Stimulated activated effector memory CD8-positive, alpha-beta T cell treated with anti-CD3 and anti-CD28 coated beads, Interleukin-12 subunit alpha, Interleukin-12 subunit beta, amount 100 ng/mL, for 72 hours (primary cell): Measurements from ENCODE around the gene ELP4.
A peak's percentile ranks its signal among the peaks of the same experiment; 100 is the strongest.

Experiments
- ATAC-seq: fragments of 150-1000 bp; cut with Tn5 transposase; 2 replicates; pipeline ENCODE4 v1.10.0; 2021
- DNase-seq, 2 donors: peaks; one replicate each; pipeline ENCODE4 v3.0.0; 2021 to 2022; ENCODE audit warnings: low spot score in 2 of 2
- H3K27ac Mint-ChIP-seq: one replicate; pipeline ENCODE4 v1.8.0; 2022; ENCODE audit warnings: mild to moderate bottlenecking, mixed read lengths
- H3K36me3 Mint-ChIP-seq: one replicate; pipeline ENCODE4 v1.8.0; 2022; ENCODE audit warnings: mild to moderate bottlenecking, mixed read lengths
- H3K4me1 Mint-ChIP-seq: one replicate; pipeline ENCODE4 v1.8.0; 2022; ENCODE audit warnings: mixed read lengths
- H3K4me3 Mint-ChIP-seq: one replicate; pipeline ENCODE4 v1.8.0; 2022; ENCODE audit warnings: mild to moderate bottlenecking, mixed read lengths
- H3K9me3 Mint-ChIP-seq: one replicate; pipeline ENCODE4 v1.8.0; 2022; ENCODE audit warnings: mixed read lengths

The ELP4 gene

DNA sequence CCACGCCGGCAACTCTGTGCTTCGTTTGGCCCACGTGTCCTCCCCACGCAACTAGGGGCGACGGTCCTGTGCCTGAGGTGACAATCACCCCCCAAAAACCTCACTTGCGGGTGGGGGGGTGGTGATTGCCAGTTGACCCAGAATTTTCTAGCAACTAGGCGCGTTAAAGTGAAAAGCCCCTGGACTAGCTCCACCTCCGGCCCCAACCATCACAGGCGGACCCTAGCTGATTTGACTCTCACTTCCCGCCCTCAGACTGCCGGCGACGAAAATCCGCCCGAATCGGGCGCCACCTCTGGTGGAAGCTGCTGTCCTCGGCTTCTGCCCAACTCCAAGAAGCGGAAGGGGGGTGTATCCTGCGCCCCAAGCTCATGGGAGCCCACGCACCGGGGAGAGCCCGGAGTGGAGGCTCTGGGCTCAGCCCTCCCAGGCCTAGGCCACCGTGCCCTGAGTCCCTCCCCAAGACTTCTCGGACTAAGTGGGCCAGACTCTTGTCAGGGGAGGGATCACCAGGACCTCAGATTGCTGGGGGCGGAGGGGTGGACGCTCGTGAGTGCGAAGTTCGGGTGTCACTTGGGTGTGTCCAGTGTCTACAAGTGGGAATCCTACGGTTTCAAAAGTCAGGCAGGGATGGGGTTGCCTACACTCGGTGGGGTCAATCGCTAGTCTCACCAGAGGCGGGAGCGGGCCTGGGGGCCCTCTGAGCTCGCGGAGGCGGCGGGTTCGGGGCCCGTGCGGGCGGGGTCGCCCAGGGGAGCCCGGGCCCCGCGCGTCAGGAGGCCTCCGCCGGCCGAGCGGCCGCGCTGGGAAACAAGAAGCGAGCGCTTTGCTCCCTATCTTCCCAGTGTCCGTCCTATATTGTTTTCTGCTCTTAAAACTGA lies 289.2 kb downstream of the ELP4 start:
- DNase-seq, result peak in 1 of 2 donors; percentile 49
- Mint-ChIP-seq H3K9me3 (peaks cover 5% of the 10 kb centered on the region), H3K36me3 (peaks cover 6% of the 10 kb centered on the region), H3K4me3 (no peak overlapping the region), H3K27ac (no peak overlapping the region), H3K4me1 (peaks cover 41% of the 10 kb centered on the region)
- ATAC-seq, result no peak

DNA sequence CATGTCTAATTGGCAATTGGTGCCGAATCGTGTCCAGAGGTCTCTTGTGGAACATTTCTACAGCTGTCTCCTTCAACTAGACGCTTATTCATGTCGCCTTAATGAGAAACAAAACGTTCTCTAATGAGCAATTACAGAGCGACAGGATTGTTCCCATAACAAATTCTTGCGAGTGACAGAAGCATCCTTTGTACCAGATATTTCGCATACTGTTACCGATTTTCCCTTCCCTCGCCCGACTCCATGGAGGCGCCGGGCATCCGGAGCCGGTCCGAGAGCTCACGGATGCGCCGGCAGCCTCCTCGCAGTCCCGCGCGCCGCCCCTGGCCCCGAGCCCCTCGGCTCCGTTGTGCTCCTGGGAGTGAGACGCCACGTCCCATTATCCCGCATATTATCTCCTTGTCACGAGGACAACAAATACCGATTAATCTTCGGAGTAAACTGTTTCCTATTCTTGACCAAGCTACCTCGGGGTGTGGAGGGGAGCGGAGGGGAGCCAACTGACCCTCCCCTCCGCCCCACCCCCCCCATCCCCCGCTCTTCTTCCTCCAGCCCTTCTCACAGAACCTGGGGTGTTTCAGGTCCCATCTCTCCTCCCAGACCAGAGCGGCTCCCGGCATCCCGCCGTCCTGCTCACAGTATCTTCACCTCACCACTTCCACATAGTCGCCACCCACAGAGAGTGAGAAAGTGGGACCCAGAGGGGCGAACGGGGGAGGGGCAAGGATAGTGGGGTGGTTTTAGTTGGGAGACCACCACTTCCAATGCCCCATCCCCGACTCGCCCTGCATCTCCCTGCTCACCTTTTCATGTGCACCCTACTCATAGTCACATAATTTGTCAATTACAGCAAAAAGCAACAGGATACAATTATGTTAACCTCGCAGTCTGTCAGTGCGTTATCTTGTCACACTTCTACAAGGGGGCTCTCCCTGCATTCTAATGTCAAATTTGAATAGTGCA lies 290.1 kb downstream of the ELP4 start:
- Mint-ChIP-seq H3K27ac (no peak overlapping the region), H3K9me3 (peaks cover 6% of the 10 kb centered on the region), H3K4me3 (peak overlapping the region; percentile 37), H3K36me3 (peaks cover 6% of the 10 kb centered on the region), H3K4me1 (peaks cover 51% of the 10 kb centered on the region)
- no peak for ATAC-seq
- DNase-seq, result no peak

DNA sequence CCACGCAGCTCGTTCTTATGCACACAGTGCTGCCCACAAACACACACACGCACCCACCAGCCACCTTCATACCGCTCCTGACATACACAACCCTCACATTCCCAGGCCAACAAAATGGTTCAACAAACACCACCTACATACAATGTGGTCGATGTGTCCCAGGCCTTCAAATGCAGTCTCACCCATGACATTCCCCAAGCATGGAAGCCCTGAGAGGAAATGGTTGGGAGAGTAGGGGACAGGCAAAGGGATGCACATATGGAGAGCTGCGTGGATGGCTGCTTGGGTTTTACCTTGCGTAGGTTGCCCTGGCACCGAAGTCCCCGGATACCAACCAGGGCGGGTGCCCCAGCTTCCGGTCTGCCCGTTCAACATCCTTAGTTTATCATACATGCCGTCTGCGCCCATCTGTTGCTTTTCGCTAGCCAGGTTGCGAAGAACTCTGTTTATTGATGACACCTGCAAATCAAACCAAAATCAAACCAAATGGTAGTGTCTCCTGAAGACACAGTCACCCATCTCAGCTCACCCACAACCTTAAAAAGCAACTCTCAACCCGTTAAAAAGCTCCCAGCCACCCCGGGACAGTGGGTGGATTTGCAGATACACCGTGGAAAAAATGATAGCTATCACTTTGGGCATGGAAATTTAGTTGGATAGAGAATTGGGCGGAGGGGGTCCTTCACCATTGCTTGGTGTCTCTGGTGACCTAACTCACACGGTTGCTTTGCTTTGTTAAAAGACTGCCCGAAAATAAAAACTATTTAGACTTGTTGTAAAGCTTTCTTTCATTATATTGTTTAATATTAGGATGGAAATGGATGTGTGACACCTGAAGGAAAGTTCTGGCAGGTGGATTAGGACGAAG lies 291.1 kb downstream of the ELP4 start:
- Mint-ChIP-seq H3K9me3 (peaks cover 6% of the 10 kb centered on the region), H3K27ac (no peak overlapping the region), H3K4me3 (peak overlapping the region; percentile 37), H3K4me1 (peaks cover 53% of the 10 kb centered on the region), H3K36me3 (peaks cover 6% of the 10 kb centered on the region)
- no peak for ATAC-seq
- no peak for DNase-seq

DNA sequence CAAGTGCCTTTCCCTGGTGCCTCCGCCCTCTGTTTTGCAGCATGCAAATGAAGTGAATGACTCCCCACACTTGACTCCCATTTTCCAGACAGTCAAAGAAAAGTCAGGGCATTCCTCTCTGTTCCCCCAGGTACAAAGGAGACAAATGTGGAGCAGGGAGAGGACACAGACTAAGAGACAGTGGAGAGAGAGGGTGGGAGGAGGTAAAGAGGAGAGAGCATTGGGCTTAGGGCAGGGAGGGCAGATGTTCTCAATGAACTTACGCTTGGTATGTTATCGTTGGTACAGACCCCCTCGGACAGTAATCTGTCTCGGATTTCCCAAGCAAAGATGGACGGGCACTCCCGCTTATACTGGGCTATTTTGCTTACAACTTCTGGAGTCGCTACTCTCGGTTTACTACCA lies 291.7 kb downstream of the ELP4 start:
- Mint-ChIP-seq H3K4me1 (peaks cover 53% of the 10 kb centered on the region), H3K4me3 (no peak overlapping the region), H3K9me3 (peaks cover 6% of the 10 kb centered on the region), H3K27ac (no peak overlapping the region), H3K36me3 (peaks cover 6% of the 10 kb centered on the region)
- DNase-seq (no peak), ATAC-seq (no peak)

DNA sequence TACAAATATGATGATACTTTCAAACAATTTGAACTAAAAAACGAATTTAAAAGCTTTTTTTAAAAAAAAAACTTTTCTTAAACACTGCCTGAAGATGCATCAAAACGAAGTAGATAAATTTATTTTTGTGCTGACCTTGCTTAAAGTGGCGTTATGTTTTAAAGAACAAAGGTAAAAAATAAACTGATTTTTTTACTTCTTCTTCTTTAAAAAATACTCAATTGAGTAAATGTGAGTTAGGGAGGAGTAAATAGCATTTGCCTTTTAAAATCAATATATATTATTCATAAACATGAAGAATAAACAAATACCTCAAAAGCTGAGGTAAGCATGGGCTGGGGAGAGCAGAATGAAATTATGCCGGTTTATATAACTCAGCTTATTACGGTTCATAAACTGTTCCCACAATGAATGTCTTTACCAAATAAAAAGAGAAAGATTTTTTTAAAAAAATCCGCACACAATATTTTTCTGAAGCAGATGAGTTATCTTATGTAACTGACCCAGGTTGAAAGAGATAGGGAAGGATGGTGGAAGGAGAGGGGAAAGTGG lies 292.5 kb downstream of the ELP4 start:
- peaks cover 47% of the 10 kb centered on the region for H3K4me1 Mint-ChIP-seq
- DNase-seq (no peak), ATAC-seq (no peak)
- no peak overlapping the region for H3K4me3 Mint-ChIP-seq
- H3K36me3 Mint-ChIP-seq, result peaks cover 6% of the 10 kb centered on the region
- no peak overlapping the region for H3K27ac Mint-ChIP-seq
- peaks cover 6% of the 10 kb centered on the region for H3K9me3 Mint-ChIP-seq

DNA sequence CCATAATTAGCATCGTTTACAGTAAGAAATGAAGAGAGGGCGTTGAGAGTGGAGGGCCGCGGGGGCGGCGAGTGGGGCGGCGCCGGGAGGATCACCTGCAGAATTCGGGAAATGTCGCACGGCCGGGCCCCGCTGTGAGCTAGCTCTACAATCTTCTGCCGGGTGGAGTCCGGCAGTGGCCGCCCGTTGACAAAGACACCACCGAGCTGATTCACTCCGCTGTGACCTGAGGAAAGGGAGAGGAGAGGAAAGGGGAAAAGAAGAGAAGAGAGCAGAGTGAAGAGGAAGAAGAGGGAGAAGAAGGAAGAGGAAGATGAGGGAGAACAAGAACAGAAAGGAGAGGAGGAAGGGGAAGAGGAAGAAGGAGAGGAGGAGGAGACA lies 293.0 kb downstream of the ELP4 start:
- DNase-seq (peak in 1 of 2 donors; percentile 47), ATAC-seq (no peak)
- Mint-ChIP-seq H3K36me3 (peaks cover 4% of the 10 kb centered on the region), H3K4me1 (peaks cover 42% of the 10 kb centered on the region), H3K9me3 (peaks cover 6% of the 10 kb centered on the region), H3K27ac (no peak overlapping the region), H3K4me3 (no peak overlapping the region)

DNA sequence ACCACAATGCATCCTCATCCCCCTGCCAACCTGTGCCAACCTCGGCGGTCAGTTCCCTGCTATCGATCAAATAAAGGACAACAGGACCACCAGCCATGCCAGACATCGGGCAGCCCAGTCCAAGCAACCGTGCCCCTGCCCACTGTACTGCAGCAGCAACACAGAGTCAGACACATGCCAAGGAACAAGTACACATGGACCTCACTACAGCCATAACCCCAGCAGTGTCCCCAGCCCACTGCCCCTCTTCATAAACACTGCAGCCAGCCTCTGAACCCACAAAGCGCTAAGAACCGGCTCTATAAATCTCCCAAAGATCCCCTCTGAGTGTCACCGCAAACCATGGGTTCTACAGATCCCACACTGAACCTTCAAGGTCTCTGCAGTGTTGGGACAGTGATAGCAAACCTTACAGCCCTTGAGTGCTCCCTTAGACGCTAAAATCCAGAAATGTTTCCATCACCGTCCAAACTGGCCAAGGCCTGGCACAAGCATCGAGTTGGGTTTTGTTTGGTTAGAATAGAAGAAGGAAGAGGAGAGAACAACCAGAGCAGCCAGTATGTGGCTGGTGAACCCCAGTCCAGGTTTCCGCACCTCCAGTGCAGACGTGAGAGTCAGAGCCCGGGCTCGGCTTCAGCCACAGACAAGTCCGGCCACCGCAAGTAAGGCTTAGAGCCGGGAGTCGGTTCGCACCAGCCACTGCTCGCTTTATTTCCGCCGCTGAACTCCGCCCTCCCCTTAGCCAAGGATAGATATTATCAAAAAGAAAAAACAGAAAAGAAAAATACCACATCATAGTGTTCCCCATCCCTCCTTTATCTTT lies 293.6 kb downstream of the ELP4 start:
- H3K9me3 Mint-ChIP-seq, result peaks cover 6% of the 10 kb centered on the region
- H3K36me3 Mint-ChIP-seq, result no peaks in the 10 kb centered on the region
- DNase-seq, result peak in 1 of 2 donors; percentile 50
- peak overlapping the region; percentile 61 for H3K4me3 Mint-ChIP-seq
- peaks cover 37% of the 10 kb centered on the region for H3K4me1 Mint-ChIP-seq
- ATAC-seq, result no peak
- H3K27ac Mint-ChIP-seq, result peak overlapping the region; percentile 37

DNA sequence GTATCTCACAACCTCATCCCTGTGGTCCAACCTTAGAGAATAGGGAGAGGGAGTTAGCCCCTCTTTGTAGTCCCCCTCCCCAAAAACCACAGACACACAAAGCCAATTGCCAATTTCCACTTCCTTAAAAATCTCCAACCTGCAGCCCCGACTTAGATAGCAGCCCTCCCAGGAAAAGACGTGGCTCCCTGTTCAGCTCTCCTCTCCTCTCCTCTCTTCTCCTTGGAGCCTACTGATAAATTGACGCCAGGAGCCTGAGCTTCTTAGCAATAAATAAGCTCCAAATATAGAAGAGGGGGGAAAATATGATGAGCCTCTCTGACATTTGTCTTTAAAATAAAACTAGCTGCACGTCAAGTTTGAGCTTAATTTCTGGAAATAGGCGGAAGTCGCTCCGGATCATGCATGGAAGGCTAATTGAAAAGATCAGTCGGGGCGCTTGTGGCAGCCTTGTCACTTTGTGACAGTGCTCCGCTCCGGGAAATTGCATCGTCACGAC lies 294.3 kb downstream of the ELP4 start:
- DNase-seq (no peak), ATAC-seq (no peak)
- Mint-ChIP-seq H3K4me1 (peaks cover 40% of the 10 kb centered on the region), H3K4me3 (peak overlapping the region; percentile 61), H3K27ac (peak overlapping the region; percentile 37), H3K9me3 (peaks cover 6% of the 10 kb centered on the region), H3K36me3 (no peaks in the 10 kb centered on the region)

DNA sequence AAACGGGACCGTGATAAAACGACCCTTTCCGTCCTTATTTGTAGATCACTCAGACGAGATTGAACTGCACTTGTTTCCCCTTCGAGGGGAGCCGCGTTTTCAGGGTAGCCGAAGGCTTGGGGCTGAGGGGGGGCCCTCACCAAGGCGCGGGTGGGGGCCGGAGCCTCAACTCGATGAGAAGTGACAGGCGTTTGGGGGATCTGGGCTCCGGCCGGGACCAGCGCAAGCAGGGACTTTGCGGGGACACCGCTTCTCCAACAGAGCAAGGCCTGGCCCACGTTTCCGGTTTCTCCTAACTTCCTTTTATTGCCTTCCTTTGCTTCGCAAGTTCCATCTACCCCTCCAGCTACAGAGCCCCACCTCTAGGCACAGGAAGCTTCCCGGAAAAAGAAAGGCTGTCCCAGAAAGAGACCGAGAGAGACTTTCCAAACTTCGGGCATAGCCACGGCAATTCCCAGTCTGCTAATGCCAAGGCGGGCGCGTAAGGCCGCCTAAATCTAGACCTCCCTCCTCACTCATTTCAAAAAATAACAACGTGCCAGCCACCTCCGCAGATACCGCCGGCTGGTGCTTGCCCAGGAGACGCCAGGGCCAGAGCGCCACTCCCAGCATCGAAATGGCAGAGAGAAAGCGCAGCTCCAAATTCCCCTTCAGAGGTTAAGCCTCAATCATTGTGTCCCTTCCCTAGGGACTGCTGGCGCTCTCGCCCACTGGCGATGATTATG lies 294.9 kb downstream of the ELP4 start:
- ATAC-seq, result no peak
- peak overlapping the region; percentile 61 for H3K4me3 Mint-ChIP-seq
- no peak overlapping the region for H3K27ac Mint-ChIP-seq
- H3K9me3 Mint-ChIP-seq, result peaks cover 6% of the 10 kb centered on the region
- H3K36me3 Mint-ChIP-seq, result no peaks in the 10 kb centered on the region
- DNase-seq, result peak in 1 of 2 donors; percentile 49
- peaks cover 46% of the 10 kb centered on the region for H3K4me1 Mint-ChIP-seq

DNA sequence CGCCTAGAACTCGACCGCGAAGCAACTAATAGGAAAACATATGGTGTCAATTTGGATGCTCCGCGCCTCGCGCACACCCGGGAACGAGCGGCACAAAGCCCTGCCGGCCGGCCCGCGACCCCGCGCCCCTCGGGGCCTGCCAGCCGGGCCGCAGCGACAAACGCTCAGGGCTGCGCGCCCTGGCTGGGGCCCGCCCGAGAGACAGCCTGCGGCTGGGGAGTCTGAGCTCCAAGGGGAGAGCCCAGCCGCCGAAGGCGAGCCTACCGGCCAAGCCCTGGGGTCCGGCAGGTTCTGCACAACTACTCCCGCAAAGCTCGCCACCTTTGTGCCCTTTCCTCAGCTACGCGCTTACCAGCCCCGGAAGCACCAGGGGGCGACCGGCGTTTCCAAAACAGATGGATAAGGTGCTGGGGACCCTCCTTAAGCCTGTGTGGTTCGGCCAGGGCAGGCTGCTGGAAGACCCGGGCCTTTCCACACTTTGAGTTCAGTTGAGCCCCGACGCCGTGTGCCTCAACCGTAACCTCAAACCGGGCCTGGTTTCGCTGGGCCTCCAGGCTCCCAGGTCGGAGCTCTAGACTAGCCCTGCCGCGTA lies 295.6 kb downstream of the ELP4 start:
- peak in 1 of 2 donors; percentile 48 for DNase-seq
- no peak for ATAC-seq
- Mint-ChIP-seq H3K36me3 (no peaks in the 10 kb centered on the region), H3K9me3 (peaks cover 4% of the 10 kb centered on the region), H3K4me3 (peak overlapping the region; percentile 61), H3K4me1 (peaks cover 44% of the 10 kb centered on the region), H3K27ac (no peak overlapping the region)

DNA sequence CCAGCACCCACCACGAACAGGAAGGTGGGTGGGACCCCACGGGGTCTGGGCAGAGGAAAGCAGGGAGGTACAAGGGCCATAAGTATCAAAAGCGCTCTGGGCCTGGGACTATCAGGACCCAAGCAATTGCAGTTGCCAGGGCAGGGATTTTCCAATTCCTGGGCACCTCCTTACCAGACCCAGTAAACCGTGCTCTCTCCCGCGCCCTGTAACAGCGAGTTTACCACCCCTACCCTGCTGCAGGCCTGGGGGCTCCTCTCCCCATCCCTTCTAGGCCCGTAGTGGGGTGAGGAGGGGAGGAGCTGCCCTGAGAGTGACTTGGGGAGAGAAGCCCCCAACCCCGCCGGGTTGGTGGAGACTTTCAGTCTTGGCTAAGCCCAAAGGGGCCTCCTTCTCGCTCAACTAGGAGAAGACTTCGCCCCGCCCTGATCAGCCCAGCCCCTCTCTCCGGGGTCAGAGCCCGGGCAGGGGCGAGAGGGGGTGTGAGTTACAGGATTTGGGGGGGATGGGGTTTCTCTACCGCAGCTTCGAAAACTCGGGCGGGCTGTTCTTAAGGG lies 296.1 kb downstream of the ELP4 start:
- Mint-ChIP-seq H3K4me3 (no peak overlapping the region), H3K9me3 (peaks cover 3% of the 10 kb centered on the region), H3K4me1 (peaks cover 42% of the 10 kb centered on the region), H3K36me3 (no peaks in the 10 kb centered on the region), H3K27ac (no peak overlapping the region)
- DNase-seq (peak in 1 of 2 donors; percentile 48), ATAC-seq (no peak)

DNA sequence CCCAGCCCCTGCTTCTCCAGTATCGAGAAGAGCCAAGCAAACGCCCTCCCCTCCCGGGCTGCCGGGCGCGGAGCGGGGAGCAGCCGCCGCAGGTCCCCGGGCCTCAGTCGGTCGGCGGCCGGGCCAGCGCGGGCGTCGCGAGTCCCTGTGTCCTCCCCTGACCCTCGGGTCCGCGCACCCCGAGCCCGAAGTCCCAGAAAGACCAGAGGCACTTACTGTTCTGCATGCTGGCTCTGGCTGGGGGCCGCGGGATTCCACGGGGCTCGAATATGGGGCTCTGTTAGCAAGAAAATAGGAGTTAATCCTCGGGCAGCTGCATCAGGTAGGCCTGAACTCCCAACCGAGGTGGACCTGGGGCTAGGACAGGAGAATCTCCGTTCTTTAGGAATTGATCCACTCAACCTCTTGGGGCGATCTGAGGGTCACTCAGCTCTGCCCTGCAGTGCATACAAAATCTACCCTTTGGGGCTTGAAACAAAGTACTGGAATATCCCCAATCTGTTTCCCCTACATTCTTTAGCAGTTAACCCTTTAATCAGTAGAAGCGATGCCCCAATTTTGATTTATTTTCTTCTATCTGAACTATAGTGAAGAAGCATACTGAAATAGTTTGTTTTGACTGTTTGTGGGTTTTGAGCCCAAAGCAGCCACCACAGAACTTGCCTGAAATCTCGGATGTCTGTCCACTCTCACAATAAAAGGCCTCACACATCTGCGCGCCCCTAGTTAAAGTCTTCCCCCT lies 296.8 kb downstream of the ELP4 start:
- Mint-ChIP-seq H3K4me1 (peaks cover 48% of the 10 kb centered on the region), H3K4me3 (no peak overlapping the region), H3K27ac (no peak overlapping the region), H3K36me3 (no peaks in the 10 kb centered on the region), H3K9me3 (peaks cover 3% of the 10 kb centered on the region)
- DNase-seq, result no peak
- ATAC-seq, result no peak
